ENCODE measurements around the gene TREH.
A peak's percentile ranks its signal among the peaks of the same experiment; 100 is the strongest.
"Not testable (repeated sequence)": the region's sequence is repeated elsewhere in the genome, so short reads cannot be mapped to it uniquely, and the experiment has no call there.

The TREH gene

DNA sequence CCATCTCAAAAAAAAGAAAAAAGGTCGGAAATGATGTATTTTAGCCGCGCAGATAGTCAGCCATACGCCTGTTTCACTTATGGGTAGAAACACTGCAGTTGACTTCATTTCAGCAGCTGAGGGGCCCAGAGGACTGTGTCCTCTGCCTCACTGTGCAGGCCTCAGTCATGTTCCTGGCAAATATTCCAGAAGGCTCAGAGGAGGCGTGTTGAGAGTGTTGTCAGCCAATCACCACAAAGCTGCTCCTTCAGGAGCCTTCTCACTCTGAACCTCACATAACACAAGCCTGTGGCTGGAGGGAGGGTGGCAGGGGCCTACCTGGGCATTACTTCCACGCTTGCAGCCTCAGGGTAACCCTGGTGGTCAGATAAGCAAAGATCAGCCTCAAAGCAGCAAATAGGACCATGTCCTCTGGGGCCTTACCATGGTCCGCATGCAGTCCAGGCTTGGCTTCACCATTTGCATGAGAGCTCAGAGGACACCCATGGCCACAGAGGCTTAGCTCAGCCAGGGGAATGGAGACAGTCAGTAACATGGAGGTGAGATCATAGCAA is 17.3 kb upstream of the TREH start:
- no peak for DNase-seq (ENCODE audit: low spot score)

DNA sequence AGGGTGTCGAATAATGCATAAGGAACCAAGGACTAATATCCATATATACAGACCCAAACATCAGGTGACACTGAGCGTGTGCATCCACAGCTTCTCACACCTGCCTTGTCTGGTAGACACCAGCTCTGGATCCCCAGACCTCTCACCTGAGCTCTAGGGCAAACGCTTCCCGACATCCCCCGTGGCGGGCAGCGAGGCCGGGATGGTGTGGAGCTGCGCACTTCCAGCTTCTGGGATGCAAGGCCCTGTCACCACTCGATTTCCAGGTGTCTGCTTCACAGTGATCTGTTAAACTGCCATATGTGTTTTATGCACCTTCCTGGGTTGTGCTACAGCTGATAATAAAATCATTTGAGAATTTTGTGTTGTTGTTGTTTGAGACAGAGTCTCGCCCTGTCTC is 15.3 kb upstream of the TREH start:
- no peak for DNase-seq (ENCODE audit: low spot score)

GRCh38 chr11:118694185-118694584 is 14.7 kb upstream of the TREH start:
- no peak for DNase-seq (ENCODE audit: low spot score)

DNA sequence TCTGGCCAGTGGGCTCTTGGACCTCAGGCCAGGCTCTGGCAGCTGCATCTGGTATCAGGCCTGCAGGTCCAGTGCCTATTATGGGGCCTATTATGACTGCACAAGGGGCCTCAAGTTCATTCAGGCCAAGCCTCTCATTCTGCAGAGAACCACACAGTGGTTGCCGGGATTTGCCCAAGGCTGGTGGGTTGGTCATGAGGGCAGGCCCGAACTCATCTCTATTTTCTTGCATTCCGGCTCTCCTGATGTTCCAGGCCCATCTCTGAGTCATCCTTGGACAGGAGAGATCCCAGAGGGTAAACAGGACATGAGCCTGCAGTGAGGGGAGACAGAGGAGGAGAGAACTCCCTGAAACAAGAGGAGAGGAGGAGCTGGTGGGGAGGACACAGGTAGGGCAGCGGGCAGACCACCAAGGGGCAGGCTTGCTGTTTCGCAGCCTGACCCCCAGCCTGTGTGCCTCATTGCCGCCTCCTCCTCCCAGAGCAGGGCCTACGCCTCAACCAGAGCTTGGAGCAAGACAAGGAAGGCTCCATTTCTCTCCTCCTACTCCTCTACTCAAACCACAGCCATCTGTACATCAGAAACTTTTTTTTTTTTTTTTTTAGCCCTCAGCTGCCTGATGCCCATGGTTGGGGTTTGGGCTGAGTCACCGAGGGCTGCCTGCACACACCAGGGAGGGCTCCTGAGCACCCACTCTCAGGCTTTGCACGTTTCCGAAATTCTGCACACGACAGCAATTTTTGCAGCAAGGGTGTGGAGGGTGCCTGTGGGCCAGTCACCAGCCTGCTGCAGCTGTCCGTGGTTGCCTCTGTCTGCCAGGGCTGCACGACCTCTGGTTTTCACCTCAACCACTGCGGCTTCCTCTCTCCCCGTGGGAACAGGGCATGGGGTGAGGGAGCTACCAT is 12.7 kb upstream of the TREH start:
- no peak for DNase-seq (ENCODE audit: low spot score)

- DNase-seq (ENCODE audit: low spot score) = no peak
These were observed 11.3 kb upstream of the TREH start for GRCh38 chr11:118690553-118691304.

DNA sequence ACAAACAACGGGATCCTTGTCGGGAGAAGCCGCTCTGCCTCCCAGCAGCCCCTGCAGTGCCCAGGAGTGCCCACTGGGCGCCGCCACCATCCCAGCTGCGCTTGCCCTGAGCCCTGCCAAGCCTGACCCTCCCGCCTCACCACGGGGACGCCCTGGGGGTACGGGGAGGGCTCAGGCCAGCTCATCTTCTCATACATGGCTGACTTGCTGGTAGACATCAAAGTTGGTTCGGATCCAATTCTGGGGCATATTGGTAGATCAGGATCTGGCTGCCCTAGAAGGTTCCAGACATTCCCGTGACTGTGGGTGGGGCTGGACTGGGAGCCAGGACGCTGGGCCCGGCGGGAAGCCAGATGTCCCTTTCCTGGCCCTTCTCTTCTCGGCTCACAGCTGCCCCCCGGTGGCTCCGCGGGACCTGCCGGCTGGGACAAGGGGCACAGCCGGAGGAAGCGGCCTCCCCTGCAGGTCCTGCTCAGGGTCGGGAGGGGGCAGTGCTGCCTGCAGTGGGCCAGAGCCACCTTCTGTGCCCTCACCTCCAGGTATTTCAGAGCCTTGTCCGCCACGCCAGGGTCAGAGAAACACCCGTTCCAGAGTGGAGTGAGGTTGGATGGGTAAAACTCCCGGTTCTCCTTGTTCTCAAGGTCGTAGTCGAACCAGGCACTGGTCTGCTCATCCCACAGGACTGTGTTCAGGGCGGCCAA is 10.6 kb upstream of the TREH start:
- DNase-seq (ENCODE audit: low spot score) = peak; percentile 94

- no peak for DNase-seq (ENCODE audit: low spot score)
These were observed 10.0 kb upstream of the TREH start for GRCh38 chr11:118689503-118689851.

DNA sequence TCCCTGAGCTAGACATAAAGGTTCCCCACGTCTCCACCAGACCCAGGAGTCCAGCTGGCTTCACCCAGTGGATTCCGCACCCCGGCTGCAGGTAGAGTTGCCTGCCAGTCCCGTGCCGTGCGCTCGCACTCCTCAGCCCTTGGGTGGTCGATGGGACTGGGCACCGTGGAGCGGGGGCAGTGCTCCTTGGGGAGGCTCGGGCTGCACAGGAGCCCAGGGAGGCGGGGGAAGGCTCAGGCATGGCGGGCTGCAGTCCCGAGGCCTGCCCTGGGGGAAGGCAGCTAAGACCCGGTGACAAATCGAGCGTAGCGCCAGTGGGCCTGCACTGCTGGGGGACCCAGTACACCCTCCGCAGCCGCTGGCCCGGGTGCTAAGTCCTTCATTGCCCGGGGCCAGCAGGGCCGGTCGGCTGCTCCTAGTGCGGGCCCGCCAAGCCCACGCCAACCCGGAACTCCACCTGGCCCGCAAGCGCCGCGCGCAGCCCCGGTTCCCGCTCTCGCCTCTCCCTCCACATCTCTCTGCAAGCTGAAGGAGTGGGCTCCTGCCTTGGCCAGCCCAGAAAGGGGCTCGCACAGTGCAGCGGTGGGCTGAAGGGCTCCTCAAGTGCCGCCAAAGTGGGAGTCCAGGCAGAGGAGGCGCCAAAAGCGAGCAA is 9.5 kb upstream of the TREH start:
- peak; percentile 37 for DNase-seq (ENCODE audit: low spot score)

DNA sequence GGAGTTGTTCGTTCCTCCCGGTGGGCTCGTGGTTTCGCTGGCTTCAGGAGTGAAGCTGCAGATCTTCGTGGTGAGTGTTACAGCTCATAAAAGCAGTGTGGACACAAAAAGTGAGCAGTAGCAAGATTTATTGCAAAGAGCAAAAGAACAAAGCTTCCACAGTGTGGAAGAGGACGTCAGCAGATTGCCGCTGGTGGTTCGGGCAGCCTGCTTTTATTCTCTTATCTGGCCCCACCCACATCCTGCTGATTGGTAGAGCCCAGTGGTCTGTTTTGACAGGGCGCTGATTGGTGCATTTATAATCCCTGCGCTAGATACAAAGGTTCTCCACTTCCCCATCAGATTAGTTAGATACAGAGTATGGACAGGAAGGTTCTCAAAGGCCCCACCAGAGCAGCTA is 8.9 kb upstream of the TREH start:
- peak; percentile 6 for DNase-seq (ENCODE audit: low spot score)

- DNase-seq (ENCODE audit: low spot score) = peak; percentile 47
These were observed 8.5 kb upstream of the TREH start for GRCh38 chr11:118687906-118688305.

- DNase-seq (ENCODE audit: low spot score) = no peak
These were observed 4.7 kb upstream of the TREH start for GRCh38 chr11:118684187-118684586.

- DNase-seq (ENCODE audit: low spot score) = not testable (repeated sequence)
These were observed 3.5 kb upstream of the TREH start for GRCh38 chr11:118682939-118683338.

GRCh38 chr11:118682372-118682771 is 2.9 kb upstream of the TREH start:
- DNase-seq (ENCODE audit: low spot score) = no peak

DNA sequence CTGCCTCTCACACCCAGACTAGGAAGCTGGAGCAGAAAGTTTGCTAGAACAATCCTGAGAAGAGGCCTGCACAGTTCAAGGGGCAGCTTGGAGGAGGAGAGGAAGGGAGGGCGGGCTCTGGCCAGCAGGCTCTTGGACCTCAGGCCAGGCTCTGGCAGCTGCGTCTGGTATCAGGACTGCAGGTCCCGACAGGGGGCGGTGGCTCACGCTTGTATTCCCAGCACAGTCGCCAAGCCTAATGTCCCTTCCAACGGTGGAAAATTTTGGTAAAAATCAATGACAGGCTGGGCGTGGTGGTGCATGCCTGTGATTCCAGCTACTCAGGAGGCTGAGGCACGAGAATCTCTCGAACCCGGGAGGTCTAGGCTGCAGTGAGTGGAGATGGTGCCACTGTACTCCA is 542 bp downstream of the TREH start:
- peak; percentile 25 for DNase-seq (ENCODE audit: low spot score)

DNA sequence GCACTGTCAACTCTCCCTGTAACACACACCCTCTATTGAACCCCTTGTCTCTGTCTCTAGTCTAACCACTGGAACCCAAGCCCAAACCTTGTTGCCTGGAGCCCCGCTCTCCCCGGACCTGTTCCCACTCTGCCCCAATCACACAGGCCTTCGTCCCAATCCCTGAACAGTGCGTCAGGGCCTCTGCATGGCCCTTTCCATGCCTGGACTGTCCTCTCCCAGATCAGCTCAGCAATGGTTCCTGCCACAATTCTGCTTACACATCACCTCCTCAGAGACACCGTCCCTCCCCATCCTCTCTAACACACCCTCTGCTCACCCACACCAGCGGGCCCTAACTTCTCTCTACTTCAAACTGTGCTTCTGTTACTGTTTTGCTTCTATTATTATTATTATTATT is 1.5 kb downstream of the TREH start:
- DNase-seq (ENCODE audit: low spot score) = peak; percentile 37

DNA sequence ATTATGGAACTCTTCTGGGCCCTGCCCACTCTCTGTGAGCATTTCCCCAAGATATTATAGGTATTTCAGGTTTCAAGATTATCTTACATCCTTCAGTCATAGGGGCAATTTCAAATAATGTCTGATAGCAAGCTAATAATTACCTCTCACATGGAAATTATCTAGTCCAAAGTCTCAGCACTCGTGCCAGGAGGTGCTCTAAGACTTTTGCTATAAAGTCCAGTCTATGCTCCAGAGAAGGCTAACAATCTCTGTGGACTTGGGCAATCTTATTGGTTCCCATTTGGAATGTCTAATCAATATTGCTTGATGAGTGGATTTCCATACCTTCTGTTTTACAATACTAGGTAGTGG is 5.4 kb downstream of the TREH start:
- no peak for DNase-seq (ENCODE audit: low spot score)

GRCh38 chr11:118673361-118674081 is 5.9 kb downstream of the TREH start:
- DNase-seq (ENCODE audit: low spot score) = peak; percentile 46

DNA sequence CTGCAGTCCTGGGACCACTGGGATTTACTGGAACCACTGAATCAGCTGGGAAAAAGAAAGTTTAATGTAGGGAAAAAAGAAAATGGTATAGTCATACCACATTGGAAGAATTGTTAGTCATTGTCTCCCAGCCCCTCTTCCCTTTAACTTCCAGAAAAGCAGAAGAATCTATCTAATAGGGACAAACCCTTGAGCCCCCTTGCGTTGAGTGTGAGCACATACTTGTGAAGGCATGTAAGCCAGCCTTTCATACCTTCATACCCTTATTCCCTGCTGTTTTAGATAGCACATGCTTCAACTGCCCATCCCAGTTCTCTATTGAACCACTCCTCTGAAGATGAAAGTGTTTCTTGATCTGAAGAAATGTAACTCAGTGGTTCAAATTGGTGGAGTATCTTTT is 6.6 kb downstream of the TREH start:
- peak; percentile 3 for DNase-seq (ENCODE audit: low spot score)

- DNase-seq (ENCODE audit: low spot score) = no peak
These were observed 8.2 kb downstream of the TREH start for GRCh38 chr11:118671254-118671653.

GRCh38 chr11:118670063-118670462 is 9.4 kb downstream of the TREH start:
- DNase-seq (ENCODE audit: low spot score) = no peak

DNA sequence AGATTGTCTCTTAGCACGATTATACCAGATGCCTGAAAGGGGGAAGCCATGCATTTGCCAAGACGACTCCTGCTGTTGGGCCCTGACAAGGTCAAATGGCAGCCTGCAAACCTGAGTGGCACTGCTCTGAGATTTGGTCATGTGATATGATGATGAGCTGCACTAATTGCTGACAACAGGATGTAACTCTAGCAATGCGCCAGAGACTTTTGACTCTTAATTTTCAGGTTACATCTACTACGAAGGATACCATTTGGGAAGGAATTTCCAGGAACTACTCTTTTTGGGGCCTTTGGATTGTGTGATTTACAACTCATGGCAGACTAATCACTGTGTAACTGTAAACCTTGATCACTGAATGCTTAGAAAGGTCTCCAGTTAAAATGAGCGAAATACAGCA is 13.1 kb downstream of the TREH start:
- peak; percentile 17 for DNase-seq (ENCODE audit: low spot score)
